SKM-1 treated with dmso at 0.1 percent for 144 hours (cell line): ENCODE measurements around the gene PCDHA8.
"Not testable (repeated sequence)": the region's sequence is repeated elsewhere in the genome, so short reads cannot be mapped to it uniquely, and the experiment has no call there.

Experiments used
- DNase-seq: peaks from one replicate; lab custom pipeline; 2025; ENCODE audit not compliant: unreplicated experiment; lab: John Stamatoyannopoulos, UW

Gene PCDHA8

DNA sequence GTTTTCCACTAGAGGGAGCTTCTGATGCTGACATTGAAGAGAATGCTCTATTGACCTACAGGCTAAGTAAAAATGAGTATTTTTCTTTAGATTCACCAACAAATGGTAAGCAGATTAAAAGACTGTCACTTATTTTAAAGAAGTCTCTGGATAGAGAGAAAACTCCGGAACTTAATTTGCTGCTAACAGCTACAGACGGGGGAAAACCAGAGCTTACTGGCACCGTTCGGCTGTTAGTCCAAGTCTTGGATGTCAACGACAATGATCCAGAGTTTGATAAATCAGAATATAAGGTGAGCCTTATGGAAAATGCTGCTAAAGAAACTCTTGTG, 28.5 kb downstream of the PCDHA8 start:
- no peak for DNase-seq

DNA sequence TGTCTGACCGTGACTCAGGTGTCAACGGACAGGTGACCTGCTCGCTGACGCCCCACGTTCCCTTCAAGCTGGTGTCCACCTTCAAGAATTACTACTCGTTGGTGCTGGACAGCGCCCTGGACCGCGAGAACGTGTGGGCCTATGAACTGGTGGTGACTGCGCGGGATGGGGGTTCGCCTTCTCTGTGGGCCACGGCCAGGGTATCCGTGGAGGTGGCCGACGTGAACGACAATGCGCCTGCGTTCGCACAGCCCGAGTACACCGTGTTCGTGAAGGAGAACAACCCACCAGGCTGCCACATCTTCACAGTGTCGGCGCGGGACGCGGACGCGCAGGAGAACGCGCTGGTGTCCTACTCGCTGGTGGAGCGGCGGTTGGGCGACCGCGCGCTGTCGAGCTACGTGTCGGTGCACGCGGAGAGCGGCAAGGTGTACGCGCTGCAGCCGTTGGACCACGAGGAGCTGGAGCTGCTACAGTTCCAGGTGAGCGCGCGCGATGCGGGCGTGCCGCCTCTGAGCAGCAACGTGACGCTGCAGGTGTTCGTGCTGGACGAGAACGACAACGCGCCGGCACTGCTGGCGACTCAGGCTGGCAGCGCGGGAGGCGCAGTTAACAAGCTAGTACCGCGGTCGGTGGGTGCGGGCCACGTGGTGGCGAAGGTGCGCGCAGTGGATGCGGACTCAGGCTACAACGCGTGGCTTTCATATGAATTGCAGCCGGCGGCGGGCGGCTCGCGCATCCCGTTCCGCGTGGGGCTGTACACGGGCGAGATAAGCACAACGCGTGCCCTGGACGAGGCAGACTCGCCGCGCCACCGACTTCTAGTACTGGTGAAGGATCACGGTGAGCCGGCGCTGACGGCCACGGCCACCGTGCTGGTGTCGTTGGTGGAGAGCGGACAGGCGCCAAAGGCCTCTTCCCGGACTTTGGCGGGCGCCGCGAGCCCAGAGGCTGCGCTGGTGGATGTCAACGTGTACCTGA, 29.5 kb downstream of the PCDHA8 start:
- no peak for DNase-seq

DNA sequence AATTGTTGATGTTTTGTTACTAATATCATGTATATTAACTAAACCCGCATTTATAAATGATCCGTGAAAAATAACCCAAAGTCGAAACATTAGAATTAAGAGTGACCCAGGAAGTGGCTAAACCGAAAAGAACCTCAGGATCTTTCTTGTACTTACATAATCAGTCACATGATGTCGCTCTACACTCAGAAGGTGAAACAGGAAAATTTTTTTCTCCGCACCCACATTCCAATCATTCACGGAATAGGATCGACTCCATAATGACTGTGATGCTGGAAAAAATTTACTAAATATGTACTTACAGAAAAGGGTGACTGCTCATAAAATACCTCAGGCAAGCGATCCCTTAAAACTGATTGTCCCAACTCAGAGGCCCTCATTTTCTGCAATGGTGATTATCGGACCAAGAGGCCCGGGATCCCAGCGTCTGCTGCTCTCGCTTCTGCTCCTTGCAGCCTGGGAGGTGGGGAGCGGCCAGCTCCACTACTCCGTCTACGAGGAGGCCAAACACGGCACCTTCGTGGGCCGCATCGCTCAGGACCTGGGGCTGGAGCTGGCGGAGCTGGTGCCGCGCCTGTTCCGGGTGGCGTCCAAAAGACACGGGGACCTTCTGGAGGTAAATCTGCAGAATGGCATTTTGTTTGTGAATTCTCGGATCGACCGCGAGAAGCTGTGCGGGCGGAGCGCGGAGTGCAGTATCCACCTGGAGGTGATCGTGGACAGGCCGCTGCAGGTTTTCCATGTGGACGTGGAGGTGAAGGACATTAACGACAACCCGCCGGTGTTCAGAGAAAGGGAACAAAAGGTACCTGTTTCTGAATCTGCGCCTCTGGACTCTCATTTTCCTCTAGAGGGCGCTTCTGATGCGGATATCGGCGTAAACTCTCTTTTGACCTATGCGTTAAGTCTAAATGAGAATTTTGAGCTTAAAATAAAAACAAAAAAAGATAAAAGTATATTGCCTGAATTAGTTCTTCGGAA, 34.4 kb downstream of the PCDHA8 start, which contains the start of gene PCDHA12:
TSS of gene PCDHA12 (plus strand) at position 224 of the 981 bp plus-strand sequence. CDS start at position 389, 165 bp downstream.
- no peak for DNase-seq

DNA sequence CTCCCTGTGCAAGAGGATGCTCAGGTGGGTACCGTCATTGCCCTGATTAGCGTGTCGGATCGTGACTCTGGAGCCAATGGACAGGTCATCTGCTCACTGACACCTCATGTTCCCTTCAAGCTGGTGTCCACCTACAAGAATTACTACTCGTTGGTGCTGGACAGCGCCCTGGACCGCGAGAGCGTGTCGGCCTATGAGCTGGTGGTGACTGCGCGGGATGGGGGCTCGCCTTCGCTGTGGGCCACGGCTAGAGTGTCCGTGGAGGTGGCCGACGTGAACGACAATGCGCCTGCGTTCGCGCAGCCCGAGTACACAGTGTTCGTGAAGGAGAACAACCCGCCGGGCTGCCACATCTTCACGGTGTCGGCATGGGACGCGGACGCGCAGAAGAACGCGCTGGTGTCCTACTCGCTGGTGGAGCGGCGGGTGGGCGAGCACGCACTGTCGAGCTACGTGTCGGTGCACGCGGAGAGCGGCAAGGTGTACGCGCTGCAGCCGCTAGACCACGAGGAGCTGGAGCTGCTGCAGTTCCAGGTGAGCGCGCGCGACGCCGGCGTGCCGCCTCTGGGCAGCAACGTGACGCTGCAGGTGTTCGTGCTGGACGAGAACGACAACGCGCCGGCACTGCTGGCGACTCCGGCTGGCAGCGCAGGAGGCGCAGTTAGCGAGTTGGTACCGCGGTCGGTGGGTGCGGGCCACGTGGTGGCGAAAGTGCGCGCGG, 35.7 kb downstream of the PCDHA8 start:
- DNase-seq, result not testable (repeated sequence)

DNA sequence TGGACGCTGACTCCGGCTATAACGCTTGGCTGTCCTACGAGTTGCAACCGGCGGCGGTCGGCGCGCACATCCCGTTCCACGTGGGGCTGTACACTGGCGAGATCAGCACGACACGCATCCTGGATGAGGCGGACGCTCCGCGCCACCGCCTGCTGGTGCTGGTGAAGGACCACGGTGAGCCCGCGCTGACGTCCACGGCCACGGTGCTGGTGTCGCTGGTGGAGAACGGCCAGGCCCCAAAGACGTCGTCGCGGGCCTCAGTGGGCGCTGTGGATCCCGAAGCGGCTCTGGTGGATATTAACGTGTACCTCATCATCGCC, 36.2 kb downstream of the PCDHA8 start:
- DNase-seq, result no peak

DNA sequence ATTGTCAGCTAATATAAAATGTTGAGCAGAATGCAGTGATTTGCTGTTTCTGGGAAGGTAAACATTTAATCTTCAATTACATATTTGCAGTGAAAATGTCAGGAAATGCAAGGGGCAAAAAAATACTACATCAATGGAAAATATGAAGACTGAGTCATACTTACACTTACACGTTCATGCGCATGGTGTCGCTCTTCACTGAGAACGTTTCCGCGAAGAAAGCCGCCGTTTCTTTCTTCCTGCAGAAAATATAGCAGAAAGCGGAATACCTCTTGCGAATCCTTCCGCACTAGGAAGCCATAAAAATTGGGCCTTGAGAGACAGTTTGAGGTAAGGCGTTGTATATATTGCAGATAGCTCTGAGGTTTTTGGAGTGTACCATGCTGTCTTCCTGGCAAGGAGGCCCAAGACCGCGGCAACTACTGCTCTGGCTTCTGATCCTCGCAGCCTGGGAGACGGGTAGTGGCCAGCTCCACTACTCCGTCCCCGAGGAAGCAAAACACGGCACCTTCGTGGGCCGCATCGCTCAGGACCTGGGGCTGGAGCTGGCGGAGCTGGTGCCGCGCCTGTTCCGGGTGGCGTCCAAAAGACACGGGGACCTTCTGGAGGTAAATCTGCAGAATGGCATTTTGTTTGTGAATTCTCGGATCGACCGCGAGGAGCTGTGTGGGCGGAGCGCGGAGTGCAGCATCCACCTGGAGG, 41.1 kb downstream of the PCDHA8 start, which contains the start of gene PCDHA13:
TSS of gene PCDHA13 (plus strand) at position 236 of the 702 bp plus-strand sequence. CDS start at position 381, 145 bp downstream.
- no peak for DNase-seq

DNA sequence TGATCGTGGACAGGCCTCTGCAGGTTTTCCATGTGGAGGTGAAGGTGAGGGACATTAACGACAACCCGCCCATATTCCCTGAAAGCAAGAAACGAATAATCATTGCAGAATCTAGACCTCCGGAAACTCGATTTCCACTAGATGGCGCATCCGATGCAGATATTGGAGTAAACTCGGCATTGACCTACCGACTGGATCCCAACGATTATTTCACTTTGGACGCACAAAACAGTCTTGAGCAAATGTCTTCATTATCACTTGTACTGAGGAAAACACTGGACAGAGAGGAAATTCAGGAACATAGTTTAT, 41.6 kb downstream of the PCDHA8 start:
- no peak for DNase-seq

DNA sequence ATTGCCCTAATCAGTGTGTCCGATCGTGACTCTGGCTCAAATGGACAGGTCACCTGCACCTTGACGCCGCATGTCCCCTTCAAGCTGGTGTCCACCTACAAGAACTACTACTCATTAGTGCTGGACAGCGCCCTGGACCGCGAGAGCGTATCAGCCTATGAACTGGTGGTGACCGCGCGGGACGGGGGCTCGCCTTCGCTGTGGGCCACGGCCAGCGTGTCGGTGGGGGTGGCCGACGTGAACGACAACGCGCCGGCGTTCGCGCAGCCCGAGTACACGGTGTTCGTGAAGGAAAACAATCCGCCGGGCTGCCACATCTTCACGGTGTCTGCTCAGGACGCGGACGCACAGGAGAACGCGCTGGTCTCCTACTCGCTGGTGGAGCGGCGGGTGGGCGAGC, 42.4 kb downstream of the PCDHA8 start:
- DNase-seq, result no peak

DNA sequence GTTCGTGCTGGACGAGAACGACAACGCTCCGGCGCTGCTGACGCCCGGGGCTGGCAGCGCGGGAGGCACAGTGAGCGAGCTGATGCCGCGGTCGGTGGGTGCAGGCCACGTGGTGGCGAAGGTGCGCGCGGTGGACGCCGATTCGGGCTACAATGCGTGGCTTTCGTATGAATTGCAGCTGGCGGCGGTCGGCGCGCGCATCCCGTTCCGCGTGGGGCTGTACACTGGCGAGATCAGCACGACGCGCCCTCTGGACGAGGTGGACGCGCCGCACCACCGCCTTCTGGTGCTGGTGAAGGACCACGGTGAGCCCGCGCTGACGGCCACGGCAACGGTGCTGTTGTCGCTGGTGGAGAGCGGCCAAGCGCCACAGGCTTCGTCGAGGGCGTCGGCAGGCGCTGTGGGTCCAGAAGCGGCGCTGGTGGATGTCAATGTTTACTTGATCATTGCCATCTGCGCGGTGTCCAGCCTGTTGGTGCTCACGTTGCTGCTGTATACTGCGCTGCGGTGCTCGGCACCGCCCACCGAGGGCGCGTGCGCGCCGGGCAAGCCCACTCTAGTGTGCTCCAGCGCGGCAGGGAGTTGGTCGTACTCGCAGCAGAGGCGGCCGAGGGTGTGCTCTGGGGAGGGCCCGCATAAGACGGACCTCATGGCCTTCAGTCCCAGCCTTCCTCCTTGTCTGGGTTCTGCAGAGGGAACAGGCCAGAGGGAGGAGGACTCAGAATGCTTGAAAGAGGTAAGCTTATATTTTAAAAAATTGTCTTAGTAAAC, 43.1 kb downstream of the PCDHA8 start:
- no peak for DNase-seq
